HEK293T (cell line): ENCODE results near the gene ROPN1L.

ENCODE experiments used
- FOXM1 ChIP-seq: fragments of 450-650 bp; IDR thresholded peaks from 2 replicates; pipeline ENCODE4 v1.6.1; 2017; ENCODE audit warnings: mild to moderate bottlenecking, borderline replicate concordance
- HDGF ChIP-seq: fragments of 450-650 bp; IDR thresholded peaks from 2 replicates; pipeline ENCODE4 v1.6.1; 2017; ENCODE audit warnings: antibody characterized with exemption, borderline replicate concordance
- L3MBTL2 ChIP-seq: fragments of 450-650 bp; conservative IDR thresholded peaks from 2 replicates; pipeline ENCODE4 v1.6.1; 2016; ENCODE audit warnings: mild to moderate bottlenecking

DNA sequence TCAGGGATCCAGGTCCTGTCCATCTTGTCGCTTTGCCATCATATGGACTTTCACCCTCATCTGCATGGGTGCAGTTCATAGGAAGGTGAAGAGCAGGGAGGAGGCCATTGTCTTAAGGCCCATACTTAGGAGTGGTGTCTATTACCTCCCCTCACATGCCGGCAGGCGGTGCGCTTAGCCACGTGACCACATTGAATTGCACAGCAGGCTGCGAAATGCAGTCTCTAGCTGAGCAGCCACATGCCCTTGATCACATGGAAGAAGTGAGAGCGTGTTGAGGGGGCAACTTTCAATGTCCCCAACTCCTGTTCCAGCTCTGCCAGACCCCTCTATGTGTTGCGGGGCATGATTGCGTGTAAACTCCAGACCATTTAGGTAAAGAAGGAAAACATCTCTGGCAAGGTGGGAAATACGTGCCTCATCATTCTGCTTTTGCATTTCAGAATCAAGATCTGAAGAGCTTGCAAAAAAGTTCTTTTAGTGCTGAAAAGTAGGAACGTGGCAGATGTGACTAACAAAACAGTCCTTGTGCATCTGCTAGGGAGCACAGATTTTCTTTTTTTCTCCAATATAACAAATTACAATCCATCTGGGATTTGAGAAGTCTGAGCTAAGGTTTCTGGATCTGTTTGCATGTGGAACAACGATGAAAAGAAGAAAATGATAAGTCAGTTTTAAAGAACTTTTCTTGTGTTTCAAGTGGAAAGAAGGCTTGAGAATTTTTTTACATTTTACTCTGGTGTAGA, 34.4 kb downstream of the ROPN1L start:
- TF ChIP-seq L3MBTL2: no peak
- no peak for TF ChIP-seq FOXM1
- no peak for TF ChIP-seq HDGF
